ENCODE data around the gene ADAMTSL2. TPM values are rescaled to one million over a fixed set of nuclear protein-coding genes. Genes with fewer than 3 reads are reported as not detected.

The ADAMTSL2 gene
- total RNA-seq, 1 donor from 2014 or later, result 0.16 TPM

- TF ChIP-seq CTCF (conservative IDR thresholded peaks at IDR 0.05), result no peak
- no peaks in the 10 kb centered on the region for H3K4me1 Mint-ChIP-seq
- no peak for DNase-seq (ENCODE audit: low read depth, low spot score)
- no peak overlapping the region for H3K27ac Mint-ChIP-seq (ENCODE audit: unreplicated experiment)
- H3K36me3 Mint-ChIP-seq (ENCODE audit: low read depth), result no peaks in the 10 kb centered on the region
- no peaks in the 10 kb centered on the region for H3K9me3 Mint-ChIP-seq
- no peaks in the 10 kb centered on the region for H3K27me3 Mint-ChIP-seq (ENCODE audit: low read depth)
- H3K4me3 Mint-ChIP-seq, result no peak overlapping the region
Measured at GRCh38 chr9:133493428-133493827, 41.1 kb upstream of the ADAMTSL2 start.

- no peak for TF ChIP-seq CTCF (conservative IDR thresholded peaks at IDR 0.05)
- no peak overlapping the region for H3K4me3 Mint-ChIP-seq
- H3K4me1 Mint-ChIP-seq, result no peaks in the 10 kb centered on the region
- DNase-seq (ENCODE audit: low read depth, low spot score), result no peak
- H3K36me3 Mint-ChIP-seq (ENCODE audit: low read depth), result no peaks in the 10 kb centered on the region
- no peaks in the 10 kb centered on the region for H3K9me3 Mint-ChIP-seq
- H3K27me3 Mint-ChIP-seq (ENCODE audit: low read depth), result no peaks in the 10 kb centered on the region
- H3K27ac Mint-ChIP-seq (ENCODE audit: unreplicated experiment), result no peak overlapping the region
Measured at GRCh38 chr9:133493845-133494540, 40.5 kb upstream of the ADAMTSL2 start.

- Mint-ChIP-seq H3K4me3 (no peak overlapping the region), H3K36me3 (ENCODE audit: low read depth) (no peaks in the 10 kb centered on the region), H3K9me3 (no peaks in the 10 kb centered on the region), H3K27me3 (ENCODE audit: low read depth) (no peaks in the 10 kb centered on the region), H3K27ac (ENCODE audit: unreplicated experiment) (no peak overlapping the region), H3K4me1 (no peaks in the 10 kb centered on the region)
- TF ChIP-seq CTCF (conservative IDR thresholded peaks at IDR 0.05), result no peak
- no peak for DNase-seq (ENCODE audit: low read depth, low spot score)
Measured at GRCh38 chr9:133494636-133495326, 39.7 kb upstream of the ADAMTSL2 start.

- no peak for DNase-seq (ENCODE audit: low read depth, low spot score)
- H3K9me3 Mint-ChIP-seq, result no peaks in the 10 kb centered on the region
- no peak overlapping the region for H3K27ac Mint-ChIP-seq (ENCODE audit: unreplicated experiment)
- no peak overlapping the region for H3K4me3 Mint-ChIP-seq
- peaks cover 4% of the 10 kb centered on the region for H3K4me1 Mint-ChIP-seq
- H3K27me3 Mint-ChIP-seq (ENCODE audit: low read depth), result no peaks in the 10 kb centered on the region
- no peak for TF ChIP-seq CTCF (conservative IDR thresholded peaks at IDR 0.05)
- no peaks in the 10 kb centered on the region for H3K36me3 Mint-ChIP-seq (ENCODE audit: low read depth)
Measured at GRCh38 chr9:133495327-133496293, 38.9 kb upstream of the ADAMTSL2 start.
